NOMO-1 treated with dmso at 0.1 percent for 144 hours (cell line): ENCODE results near the gene EML1.

ENCODE experiments used
- DNase-seq: peaks from one replicate; lab custom pipeline; 2025; ENCODE audit not compliant: unreplicated experiment; lab: John Stamatoyannopoulos, UW

The EML1 gene

DNA sequence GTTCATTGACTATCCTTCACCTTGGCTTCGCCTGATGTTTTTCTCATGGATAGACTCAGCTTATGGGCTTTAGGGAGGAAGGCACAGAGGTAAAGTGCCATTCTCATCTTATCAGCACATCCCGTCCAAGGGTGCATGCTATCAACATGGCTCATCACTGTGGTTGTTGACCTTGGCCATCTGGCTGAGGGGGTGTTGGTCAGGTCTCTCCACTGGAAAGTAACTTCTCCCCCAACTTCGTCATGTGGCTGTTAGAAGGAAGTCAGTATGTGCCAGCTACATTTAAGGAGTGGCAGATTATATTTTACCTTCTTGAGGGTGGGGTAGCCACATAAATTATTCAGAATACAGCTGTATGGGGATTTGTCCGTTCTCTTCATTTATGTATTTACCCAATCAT is 68.9 kb downstream of the EML1 start:
- no peak for DNase-seq

DNA sequence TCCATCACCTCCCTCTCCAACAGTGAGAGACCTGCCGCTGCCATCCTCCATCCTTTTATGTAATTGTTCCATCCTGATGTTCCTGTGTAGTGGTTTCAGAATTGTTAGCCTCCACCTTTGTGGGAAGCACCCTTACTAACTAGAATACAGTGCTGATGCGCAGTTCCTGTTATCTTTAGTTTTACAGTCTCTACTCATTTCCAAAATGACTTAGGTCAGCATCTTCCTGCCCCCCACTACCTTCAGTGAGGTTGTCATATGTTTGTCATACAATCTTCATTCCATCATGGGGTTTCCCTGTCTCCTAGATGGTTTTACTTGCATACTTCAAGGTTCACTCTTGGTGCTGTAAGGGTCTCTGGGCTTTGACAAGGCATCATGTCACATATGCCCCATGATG is 69.8 kb downstream of the EML1 start:
- DNase-seq: no peak

DNA sequence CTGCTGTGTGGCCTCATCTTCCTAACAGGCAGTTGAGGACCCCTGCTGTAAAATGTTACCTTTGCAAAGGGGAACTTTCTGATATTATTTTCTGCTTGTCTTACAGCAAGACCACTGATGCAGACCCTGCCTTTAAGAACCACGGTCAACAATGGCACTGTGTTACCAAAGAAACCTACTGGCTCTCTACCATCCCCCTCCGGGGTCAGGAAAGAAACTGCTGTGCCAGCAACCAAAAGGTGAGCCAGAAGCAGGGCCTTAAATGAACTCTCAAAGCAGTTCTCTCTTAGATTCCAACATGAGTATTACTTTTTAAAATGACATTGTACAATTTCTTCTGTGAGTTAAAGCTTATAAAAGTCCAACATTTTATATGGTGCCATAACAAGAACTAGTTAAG is 72.2 kb downstream of the EML1 start:
- no peak for DNase-seq

DNA sequence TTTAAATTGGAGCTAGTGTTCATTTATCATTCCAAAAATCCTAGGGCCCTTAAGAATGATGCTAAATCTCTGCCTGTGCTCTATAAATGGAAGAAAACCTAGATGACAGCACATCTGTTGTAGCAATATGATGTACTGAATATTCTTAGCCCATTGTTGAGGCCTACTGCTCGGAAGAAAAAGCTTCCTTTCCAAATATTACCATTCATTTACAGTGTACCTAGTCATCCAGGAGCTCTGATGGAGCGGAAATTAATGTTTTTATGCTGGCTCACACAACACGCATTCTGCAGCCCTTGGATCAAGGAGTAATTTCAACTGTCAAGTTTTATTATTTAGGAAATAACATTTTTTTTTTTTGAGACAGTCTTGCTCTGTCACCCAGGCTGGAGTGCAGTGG is 77.4 kb downstream of the EML1 start:
- DNase-seq: no peak

DNA sequence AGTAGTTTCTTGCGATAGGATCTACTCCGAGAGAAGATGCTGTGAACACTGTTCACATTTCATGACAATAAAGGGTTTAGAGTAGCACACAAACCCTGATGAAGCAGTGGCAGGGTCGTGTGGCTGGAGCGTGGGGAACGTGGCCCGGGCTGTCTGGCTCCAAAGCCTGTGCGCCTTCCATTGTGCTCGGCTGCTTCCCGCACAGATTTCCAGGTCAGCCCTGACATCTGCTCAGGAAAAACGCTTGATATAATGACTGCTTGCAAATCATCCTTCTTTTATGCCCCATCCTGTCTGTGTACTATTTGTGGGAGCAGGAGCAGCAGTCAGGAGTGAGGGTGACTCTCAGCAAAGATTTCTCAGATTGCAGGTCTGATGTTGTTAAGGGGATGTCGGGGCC is 78.6 kb downstream of the EML1 start:
- no peak for DNase-seq

DNA sequence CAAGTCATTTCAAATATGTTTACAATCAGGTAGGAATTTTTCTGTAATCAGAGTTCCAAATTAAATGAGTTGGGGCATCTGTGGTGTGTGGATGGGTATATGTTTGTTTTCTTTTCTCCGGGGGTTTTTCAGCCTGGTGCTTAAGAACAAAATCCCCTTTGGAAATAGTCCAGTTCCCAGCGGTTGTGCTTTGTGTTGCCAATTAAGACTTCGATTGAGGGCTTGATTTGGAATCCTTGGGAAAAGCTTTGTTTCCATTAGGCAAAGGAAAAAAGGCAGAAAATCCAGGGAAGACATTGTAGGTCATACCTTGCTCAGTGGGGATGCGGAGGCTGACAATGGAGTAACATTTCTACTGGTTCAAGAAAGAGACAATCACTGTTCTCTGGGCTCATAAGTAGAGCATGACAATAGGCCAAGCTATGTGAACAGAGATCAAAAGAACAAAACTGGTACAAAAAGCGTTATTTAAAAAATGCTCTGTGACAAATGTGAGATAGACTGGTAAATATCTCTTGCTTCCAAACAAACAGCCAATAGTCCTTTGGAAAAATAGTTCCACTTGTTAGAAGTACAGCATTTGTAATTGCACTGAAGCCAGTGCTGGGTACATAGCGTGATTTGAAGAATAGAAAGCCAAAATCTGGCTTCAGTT is 79.7 kb downstream of the EML1 start:
- DNase-seq: no peak

DNA sequence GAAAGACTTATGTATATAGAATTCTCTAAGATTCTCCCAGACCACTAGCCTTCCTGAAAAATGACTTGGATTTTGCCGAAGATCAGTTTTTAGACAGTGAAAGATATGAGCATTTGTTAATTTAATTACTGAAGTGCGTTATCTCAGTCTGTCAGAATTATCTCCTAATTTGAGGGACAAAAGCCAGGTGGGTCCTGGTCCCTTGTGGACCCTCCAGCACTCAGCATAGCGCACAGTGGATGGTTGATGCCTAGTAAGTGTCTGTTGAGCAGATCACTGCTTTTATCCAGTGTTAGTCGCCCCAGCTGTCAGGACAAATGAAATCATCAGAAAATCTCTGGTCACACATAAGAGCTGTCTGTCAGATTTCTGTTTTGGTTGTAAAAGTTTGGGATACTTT is 80.4 kb downstream of the EML1 start:
- DNase-seq: no peak

DNA sequence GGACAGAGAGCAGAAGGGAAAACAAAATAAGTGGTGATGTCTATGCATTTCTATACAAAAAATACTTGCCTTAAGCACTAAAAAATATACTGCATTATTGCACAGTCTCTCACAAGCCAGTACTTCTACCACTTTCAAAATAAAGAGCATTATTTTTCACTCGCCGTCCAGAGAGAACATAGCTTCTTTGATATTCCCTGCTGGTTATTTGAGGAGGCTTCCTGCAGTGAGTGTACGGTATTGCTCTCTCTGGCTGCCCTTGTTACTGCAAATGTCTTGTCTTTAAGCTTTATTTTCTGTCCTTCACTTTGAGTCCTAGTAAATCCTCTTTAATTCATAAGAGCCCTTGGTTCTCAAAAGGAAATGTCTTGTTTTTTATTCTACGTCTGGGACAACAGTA is 81.1 kb downstream of the EML1 start:
- no peak for DNase-seq

DNA sequence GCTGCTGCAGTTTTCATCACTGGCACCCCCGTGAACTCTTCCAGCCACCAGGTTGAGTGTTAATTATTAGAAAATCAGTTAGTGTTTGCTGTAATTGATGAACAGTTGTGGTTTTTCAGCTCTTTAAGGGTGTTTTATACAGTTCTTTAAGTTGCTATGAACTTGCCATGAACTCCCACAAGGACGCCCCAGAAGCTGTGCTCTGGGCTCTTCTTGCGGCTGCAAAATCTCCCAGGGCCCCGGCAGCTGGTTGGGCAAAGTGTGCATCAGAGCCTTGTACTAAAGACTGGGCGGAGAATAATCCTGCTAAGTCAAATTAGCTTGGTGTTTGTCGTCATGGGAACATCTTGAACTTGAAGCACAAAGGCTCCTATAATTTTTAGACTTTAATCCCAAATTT is 82.2 kb downstream of the EML1 start:
- DNase-seq: no peak

DNA sequence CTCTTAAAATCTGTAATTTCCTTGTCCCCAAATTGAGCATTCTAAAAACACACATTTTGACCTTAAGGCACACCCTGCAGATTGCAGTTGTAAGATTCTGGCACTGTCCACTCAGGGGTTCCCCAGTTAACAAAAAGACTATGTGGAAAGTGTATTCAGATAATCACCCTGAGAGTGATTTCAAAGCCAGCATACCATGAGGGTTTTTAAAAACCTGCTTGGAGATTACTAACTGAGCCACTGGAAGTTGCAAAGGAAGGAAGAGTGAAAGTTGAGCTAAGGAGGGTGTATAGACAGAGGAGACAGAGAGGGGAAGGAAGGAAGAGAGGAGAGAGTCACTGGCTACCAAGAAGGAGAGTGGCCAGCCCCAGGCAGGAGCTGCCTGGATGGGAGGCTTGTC is 82.6 kb downstream of the EML1 start:
- no peak for DNase-seq

DNA sequence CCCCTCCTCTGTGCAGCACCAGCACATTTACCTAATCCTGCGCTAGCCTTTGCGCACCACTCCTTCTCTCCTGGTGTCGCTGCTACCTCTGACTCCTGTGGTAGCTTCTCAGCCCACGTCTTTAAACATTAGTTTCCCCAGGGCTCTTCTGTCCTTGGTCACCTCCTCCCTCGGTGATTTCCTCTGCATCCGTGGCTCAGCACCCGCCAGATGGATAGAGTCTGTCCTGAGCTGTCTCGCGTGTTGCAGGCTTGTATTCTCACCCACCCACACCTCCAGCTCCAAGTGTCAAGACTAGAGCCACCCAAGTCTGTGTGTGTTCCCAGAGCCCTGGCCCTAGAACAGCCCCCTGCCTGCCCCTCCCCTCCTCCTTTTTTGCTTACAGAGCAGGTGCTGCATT is 83.2 kb downstream of the EML1 start:
- DNase-seq: no peak

DNA sequence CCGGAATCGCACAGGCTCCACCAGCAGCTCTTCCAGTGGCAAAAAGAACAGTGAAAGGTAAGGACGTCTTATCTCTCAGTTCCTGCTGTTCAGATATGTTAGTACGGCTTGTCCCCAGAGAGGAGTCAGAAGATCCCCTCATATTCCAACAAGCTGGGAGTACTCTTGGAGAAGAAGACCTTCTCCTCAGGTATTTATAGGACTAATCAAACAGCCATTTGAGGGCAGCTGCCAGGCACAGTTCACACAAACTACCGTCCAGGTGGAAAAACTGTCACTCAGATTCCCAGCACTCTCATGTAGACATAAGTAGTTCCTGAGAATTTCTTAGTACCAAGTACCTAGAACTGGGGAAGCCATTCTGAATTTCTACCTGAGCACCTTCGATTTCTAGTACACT is 85.3 kb downstream of the EML1 start:
- DNase-seq: no peak

DNA sequence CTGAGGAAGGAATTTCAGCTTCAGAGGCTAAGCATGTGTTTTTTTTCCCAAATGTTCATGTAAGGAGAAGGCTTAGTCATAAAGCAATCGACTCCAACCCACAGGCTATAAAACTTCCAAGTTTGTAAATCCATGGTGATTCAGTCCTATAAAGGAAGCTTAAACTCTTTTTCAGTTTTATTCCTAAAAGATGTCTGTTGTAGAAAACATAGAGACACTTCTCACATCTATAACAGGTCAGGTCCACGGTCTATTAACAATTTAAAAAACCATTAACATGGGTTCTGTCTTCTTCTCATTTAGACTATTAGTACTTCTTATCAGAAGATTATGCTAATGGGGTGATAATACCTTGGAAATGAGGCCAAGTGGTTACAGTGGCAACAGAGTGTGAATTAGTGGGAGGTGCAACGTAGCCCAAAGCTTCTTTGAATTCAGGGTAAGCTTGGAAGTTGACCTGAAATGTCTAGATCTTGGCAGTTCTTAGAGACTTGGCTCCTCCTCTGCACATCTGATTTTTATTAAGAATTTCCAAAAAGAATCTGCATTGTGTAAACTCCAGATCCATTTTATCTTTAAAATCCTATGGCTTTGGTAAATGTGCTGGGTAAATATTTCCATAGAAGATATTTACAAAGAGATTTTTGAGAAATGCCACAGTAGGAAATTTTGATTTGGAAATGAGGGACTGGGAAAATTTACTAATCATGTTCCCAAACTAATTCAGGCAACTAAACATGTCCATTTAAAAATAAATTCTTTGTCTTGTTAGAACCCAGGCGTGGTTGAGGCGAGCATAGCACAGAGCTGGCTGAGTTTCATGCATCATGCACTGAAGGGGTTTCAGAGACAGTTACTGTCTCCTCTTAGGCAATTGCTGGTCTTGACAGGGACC is 86.4 kb downstream of the EML1 start:
- DNase-seq: no peak

DNA sequence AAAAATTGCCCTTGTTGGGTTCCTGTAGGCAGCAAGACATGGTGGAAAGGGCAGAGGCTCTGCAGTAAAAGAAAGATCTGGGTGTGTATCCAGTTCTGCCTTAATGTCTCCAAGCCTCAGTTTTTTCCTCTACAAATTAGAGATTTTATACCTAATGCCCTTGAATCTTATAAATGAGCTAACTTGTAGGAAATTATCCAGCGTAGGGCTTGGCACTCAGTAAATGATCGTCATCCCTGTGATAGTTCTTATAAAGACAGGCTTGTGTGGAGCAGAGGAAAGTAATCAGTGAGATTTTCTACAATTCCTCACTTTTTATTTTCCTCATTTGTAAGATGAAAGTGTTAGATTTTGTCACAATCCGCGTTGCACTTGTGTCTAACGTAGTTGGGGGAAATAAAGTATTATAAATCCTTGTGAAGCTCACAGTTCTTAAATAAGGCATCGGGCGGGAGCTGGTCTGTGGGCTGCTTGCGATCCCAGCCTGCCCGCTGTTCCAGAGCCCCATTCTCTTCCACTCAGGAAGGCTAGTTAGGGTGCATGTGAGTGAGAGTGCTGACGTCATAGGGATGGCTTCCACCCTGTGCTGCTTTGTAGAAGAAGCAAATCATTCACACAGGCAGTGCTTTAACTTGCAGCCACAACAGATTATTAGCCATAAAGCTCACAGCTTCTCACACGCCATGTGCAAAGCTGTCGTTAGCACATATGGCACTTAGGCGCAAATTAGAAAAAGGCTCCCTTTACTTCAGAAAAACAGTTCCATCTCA is 87.6 kb downstream of the EML1 start:
- DNase-seq: no peak

DNA sequence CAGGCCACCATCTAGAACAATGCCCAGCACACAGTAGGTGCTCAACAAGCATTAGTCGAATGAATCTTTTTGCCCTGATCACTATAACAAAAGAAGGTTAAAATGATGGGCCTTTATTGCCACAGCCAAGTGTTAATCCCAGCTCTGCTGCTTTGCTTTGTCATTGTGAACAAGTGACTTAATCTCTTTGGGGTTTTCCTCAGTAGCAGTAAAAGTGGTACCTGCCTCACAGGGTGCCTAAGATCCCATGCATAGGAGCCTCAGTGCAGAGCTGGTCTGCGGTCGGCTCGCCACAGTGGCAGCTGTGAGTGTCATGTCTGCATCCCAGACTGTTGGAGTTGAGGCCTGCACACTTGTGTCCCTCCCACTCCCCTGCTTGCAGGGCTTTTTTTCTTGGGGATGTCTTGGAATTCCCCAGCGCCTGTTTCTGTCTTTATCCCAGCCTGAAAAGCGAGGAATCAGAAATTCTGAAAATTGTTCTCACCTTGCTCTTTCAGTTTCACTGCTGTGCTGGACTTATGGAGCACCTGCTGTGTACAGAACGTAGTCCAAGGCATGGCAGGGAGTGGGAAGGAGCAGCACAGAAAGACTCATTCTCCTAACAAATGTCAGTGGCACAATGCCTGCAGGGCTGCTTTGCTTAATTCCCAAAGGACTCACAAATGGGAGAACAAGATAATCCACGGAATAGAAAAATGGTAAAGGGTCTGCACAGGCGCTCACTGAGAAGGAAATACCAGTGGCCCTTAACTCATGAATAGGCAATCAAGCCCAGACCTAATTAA is 90.8 kb downstream of the EML1 start:
- no peak for DNase-seq

DNA sequence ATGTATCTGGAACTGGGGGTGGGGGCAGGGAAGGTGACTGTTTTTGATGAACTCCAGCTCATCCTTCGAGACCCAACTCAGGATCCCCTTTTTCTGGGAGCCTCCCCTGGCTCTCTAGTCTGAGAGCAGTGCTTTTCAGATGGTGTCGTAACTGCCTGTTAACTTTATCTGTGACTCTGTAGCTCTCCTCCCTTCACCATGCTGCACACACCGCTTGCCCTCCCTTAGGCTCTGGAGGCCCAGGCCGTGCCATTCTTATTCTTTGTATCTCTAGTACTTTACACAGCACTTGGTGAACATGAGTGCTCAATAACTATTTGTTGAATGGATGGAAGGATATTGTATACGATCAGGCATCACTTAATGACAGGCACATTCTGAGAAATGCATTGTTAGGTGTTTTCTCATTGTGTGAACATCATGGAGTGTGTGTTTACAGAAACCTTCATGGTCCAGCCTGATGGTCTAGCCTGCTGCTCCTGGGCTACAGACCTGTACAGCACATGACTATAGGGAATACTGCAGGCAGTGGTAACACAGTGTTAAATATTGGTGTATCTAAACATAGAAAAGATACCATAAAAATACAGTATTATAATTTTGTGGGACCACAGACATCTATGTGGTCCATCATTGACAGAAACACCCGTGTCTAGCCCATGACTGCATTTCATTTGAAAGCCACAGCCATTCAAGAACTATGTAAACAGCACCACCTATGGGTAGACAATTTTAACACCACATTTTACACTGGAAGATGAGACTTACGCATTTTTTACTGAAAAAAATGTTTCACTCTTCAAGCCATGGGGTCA is 91.8 kb downstream of the EML1 start:
- DNase-seq: no peak

DNA sequence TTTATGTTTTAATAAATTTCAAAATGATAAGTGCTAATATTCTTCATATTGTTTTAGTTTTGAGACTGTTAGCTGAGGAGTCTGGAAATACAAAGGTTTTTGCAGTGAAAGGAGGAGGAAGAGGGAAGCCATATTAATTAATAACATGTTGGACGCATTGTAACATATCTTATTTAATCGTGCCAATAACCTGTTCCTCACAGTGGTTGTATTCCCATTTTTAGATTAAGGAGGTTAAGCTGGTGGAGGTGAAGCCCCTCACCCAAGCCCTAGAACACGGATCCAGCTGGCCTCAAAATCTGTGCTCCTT is 92.4 kb downstream of the EML1 start:
- no peak for DNase-seq

DNA sequence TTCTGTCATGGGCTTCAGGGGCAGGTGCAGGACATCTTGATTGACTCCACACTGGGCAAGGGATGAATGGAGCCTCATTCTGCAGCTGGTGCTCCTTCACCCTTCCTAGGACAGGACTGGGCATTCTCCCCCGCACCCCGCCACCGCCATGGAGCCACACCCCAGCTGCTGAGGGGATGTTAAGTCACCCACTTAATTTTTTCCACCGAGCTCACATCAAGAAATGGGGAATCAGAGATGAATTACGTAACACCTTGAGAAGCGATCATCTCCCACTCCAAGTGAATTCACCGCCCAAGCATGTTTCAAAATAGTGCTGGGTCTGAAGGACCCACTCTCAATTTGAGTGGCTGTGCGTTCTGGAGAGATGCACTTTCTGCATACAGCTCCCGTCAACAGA is 94.2 kb downstream of the EML1 start:
- DNase-seq: no peak

DNA sequence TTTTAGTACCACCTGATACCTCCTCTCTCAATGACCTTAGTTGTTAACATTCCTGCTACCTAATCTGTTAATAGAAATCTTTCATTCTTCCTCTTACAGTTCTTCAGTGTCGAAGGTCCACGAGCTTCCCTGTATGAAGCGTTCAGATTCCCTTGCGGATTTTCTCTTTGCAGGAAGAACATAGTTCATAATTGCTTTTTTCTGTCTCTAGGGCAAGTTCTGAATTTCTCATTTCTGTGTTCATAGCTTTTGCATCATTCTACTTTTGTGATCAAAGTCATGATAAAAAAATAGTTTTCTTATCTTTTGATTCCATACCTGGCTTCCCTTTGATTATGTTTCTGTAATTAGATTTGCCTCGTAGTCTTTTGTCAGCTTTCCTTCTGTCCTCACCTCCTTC is 94.9 kb downstream of the EML1 start:
- no peak for DNase-seq

DNA sequence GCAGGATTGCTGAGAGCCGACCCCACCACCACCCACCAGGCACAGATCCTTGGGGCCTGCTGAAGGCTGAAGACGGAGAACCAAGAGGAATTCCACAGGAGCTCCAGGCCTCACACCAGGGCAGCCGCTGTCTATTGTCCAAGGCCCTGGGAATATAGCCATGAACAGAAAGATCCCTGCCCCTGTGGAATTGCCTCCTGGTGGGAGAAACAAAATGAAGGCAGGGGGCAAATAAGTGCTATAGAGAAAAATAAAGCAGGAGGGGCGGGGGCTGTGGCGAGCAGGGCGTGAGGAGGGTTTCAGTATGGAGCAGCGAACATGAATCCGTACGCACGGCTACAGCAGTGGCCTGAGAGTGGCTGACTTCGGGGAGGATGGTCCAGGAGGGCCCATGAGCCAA is 96.1 kb downstream of the EML1 start:
- no peak for DNase-seq

DNA sequence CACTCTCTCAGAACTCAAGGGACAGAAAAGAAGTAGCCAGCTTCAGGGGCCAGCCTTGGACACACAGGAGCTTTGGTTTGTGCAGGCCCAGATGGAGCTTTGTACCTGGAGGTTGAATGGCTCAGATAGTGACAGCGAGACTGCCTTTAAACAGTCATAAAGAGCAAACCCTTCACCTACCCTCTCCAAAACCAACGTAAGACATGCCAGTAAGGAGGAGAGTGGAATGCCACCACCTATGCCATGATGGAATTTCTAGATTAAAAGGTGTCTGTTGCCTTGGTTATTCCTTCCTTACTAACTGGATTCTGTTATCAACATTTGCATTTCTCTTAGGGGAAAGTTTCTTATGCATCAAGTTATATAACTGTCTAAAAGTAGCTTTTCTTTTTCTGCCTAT is 98.1 kb downstream of the EML1 start:
- no peak for DNase-seq
